Raji (cell line): ENCODE data around the gene PCP2.

Experiments used
- POLR2A ChIP-seq: IDR thresholded peaks from 2 replicates; pipeline ENCODE4 v1.6.1; 2011; ENCODE audit warnings: low read depth, low read length, control low read depth; ENCODE audit not compliant: insufficient read depth

PCP2 gene

GRCh38 chr19:7670150-7670783 is 36.7 kb upstream of the PCP2 start:
- TF ChIP-seq POLR2A: no peak

- TF ChIP-seq POLR2A: no peak
Observed at GRCh38 chr19:7669641-7670040, 36.1 kb upstream of the PCP2 start.

- no peak for TF ChIP-seq POLR2A
Observed at GRCh38 chr19:7668842-7669241, 35.3 kb upstream of the PCP2 start, which contains the start of gene RETN. TSS of gene RETN (plus strand) at chr19:7669049. CDS start at chr19:7669327, 278 bp downstream.

- no peak for TF ChIP-seq POLR2A
Observed at GRCh38 chr19:7665076-7665475, 31.6 kb upstream of the PCP2 start.

GRCh38 chr19:7663706-7664105 is 30.2 kb upstream of the PCP2 start:
- no peak for TF ChIP-seq POLR2A

- no peak for TF ChIP-seq POLR2A
Observed at GRCh38 chr19:7662657-7663056, 29.1 kb upstream of the PCP2 start.

- no peak for TF ChIP-seq POLR2A
Observed at GRCh38 chr19:7661744-7662538, 28.4 kb upstream of the PCP2 start.

- TF ChIP-seq POLR2A: peak; percentile 48; the same call in 1 of the 2 replicates
Observed at GRCh38 chr19:7658219-7658686, 24.7 kb upstream of the PCP2 start.

GRCh38 chr19:7657131-7657751 is 23.7 kb upstream of the PCP2 start:
- no peak for TF ChIP-seq POLR2A

GRCh38 chr19:7655581-7655980 is 22.1 kb upstream of the PCP2 start:
- TF ChIP-seq POLR2A: no peak

GRCh38 chr19:7654401-7654800 is 20.9 kb upstream of the PCP2 start:
- no peak for TF ChIP-seq POLR2A

GRCh38 chr19:7652061-7652641 is 18.6 kb upstream of the PCP2 start:
- peak; percentile 33; the same call in 1 of the 2 replicates for TF ChIP-seq POLR2A

GRCh38 chr19:7650148-7650547 is 16.6 kb upstream of the PCP2 start:
- TF ChIP-seq POLR2A: no peak

GRCh38 chr19:7648265-7649014 is 14.9 kb upstream of the PCP2 start:
- no peak for TF ChIP-seq POLR2A

- no peak for TF ChIP-seq POLR2A
Observed at GRCh38 chr19:7647156-7647555, 13.6 kb upstream of the PCP2 start.
